ENCODE data around the gene ATXN1L.
"Not testable (repeated sequence)": the region's sequence is repeated elsewhere in the genome, so short reads cannot be mapped to it uniquely, and the experiment has no call there.

ATXN1L gene

DNA sequence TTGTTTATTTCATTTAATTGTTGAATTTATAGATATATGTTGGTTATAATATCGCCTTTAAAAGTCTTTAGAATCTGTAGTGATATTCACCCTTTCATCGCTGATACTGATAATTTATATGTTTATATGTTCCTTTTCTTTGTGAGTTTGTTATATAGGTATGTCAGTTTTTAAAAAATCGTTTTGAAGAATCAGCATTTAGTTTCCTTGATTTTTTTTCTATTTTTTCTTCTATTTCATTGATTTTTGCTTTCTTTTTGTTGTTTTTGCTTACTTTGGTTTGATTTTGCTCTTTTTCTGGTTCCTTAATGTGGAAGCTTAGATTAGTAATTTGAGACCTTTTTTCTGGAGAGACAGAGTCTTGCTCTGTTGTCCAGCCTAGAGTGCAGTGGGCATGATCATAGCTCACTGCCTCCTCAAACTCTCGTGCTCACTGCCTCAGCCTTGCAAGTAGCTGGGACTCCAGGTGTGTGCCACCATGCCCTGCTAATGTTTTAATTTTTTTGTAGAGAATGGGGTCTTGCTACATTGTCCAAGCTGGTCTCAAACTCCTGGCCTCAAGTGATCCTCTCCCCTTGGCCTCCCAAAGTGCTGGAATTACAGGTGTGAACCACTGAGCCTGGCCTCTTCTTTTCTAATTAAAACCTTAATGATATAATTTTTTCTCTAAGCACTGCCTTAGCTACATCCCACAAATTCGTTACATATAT lies 57.0 kb downstream of the ATXN1L start:
- H4K20me1 ChIP-seq (ENCODE audit: insufficient read depth) = peaks cover 25% of the 10 kb centered on the region
- peaks cover 100% of the 10 kb centered on the region for H3K79me2 ChIP-seq (ENCODE audit: insufficient read depth, low read depth)
- no peak overlapping the region for H2AFZ ChIP-seq (ENCODE audit: low read depth)
- H3K27ac ChIP-seq = no peak overlapping the region
- H3K4me1 ChIP-seq (ENCODE audit: low read depth, poor library complexity, severe bottlenecking) = peaks cover 13% of the 10 kb centered on the region
- no peak overlapping the region for H3K4me3 ChIP-seq (IDR thresholded peaks at IDR 0.05; ENCODE audit: insufficient read depth, low read depth, low read length)
- H3K4me2 ChIP-seq = no peak overlapping the region
- H3K9ac ChIP-seq = no peak overlapping the region
- TF ChIP-seq, protein P1, sequence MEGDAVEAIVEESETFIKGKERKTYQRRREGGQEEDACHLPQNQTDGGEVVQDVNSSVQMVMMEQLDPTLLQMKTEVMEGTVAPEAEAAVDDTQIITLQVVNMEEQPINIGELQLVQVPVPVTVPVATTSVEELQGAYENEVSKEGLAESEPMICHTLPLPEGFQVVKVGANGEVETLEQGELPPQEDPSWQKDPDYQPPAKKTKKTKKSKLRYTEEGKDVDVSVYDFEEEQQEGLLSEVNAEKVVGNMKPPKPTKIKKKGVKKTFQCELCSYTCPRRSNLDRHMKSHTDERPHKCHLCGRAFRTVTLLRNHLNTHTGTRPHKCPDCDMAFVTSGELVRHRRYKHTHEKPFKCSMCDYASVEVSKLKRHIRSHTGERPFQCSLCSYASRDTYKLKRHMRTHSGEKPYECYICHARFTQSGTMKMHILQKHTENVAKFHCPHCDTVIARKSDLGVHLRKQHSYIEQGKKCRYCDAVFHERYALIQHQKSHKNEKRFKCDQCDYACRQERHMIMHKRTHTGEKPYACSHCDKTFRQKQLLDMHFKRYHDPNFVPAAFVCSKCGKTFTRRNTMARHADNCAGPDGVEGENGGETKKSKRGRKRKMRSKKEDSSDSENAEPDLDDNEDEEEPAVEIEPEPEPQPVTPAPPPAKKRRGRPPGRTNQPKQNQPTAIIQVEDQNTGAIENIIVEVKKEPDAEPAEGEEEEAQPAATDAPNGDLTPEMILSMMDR (conservative IDR thresholded peaks at IDR 0.05; ENCODE audit: low read depth, low read length) = no peak
- 0 out of 2 replicates have a peak, but pooled peaks cover 3% of the 10 kb centered on the region for H3K36me3 ChIP-seq (ENCODE audit: insufficient read depth)
- H3K27me3 ChIP-seq (ENCODE audit: insufficient read depth, low read depth) = no peaks in the 10 kb centered on the region

DNA sequence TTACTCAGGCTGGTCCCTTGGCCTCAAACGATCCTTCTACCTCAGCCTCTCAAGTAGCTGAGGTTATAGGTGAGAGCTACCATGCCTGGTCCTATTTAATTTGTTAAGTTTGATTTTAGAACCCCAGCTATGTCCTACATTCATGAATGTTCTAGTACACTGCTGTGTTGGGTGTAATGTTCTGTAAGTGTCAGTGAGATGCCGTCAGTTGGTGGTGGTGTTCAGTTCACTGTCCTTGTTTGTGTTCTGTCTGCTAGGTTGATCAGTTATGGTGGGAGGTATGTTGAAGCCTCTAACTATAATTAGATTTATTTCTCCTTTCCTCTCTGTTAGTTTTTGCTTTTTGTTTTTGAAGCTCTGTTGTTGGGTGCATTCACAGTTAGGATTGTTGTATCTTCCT lies 57.8 kb downstream of the ATXN1L start:
- Histone ChIP-seq H4K20me1 (ENCODE audit: insufficient read depth) (peaks cover 26% of the 10 kb centered on the region), H2AFZ (ENCODE audit: low read depth) (no peak overlapping the region)

DNA sequence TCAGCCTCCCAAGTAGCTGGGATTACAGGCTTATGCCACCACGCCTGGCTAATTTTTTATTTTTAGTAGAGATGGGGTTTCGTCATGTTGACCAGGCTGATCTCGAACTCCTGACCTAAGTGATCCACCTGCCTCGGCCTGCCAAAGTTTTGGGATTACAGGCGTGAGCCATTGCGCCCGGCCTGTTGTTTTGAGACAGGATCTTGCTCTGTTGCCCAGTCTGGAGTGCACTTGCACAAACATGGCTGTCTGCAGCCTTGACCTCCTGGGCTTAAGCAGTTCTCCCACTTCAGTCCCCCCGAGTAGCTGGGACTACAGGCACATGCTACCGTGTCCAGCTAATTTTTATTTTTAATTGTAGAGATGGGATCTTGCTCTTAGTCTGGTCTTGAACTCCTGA lies 58.5 kb downstream of the ATXN1L start:
- Histone ChIP-seq H3K27ac (no peak overlapping the region), H3K27me3 (ENCODE audit: insufficient read depth, low read depth) (no peaks in the 10 kb centered on the region), H3K4me3 (IDR thresholded peaks at IDR 0.05; ENCODE audit: insufficient read depth, low read depth, low read length) (no peak overlapping the region), H3K36me3 (ENCODE audit: insufficient read depth) (0 out of 2 replicates have a peak, but pooled peaks cover 3% of the 10 kb centered on the region), H2AFZ (ENCODE audit: low read depth) (no peak overlapping the region), H3K79me2 (ENCODE audit: insufficient read depth, low read depth) (peaks cover 100% of the 10 kb centered on the region), H3K9ac (no peak overlapping the region), H4K20me1 (ENCODE audit: insufficient read depth) (peaks cover 32% of the 10 kb centered on the region), H3K4me1 (ENCODE audit: low read depth, poor library complexity, severe bottlenecking) (peaks cover 13% of the 10 kb centered on the region), H3K4me2 (no peak overlapping the region)
- TF ChIP-seq, protein P1 (conservative IDR thresholded peaks at IDR 0.05; ENCODE audit: low read depth, low read length) = no peak

More for the DNA sequence above, 57.8 kb downstream of the ATXN1L start:
- Histone ChIP-seq H3K79me2 (ENCODE audit: insufficient read depth, low read depth) (peaks cover 100% of the 10 kb centered on the region), H3K4me3 (IDR thresholded peaks at IDR 0.05; ENCODE audit: insufficient read depth, low read depth, low read length) (no peak overlapping the region), H3K4me1 (ENCODE audit: low read depth, poor library complexity, severe bottlenecking) (peaks cover 13% of the 10 kb centered on the region), H3K27ac (no peak overlapping the region), H3K36me3 (ENCODE audit: insufficient read depth) (0 out of 2 replicates have a peak, but pooled peaks cover 3% of the 10 kb centered on the region), H3K9ac (no peak overlapping the region), H3K4me2 (no peak overlapping the region), H3K27me3 (ENCODE audit: insufficient read depth, low read depth) (no peaks in the 10 kb centered on the region)
- TF ChIP-seq, protein P1 (conservative IDR thresholded peaks at IDR 0.05; ENCODE audit: low read depth, low read length) = no peak

DNA sequence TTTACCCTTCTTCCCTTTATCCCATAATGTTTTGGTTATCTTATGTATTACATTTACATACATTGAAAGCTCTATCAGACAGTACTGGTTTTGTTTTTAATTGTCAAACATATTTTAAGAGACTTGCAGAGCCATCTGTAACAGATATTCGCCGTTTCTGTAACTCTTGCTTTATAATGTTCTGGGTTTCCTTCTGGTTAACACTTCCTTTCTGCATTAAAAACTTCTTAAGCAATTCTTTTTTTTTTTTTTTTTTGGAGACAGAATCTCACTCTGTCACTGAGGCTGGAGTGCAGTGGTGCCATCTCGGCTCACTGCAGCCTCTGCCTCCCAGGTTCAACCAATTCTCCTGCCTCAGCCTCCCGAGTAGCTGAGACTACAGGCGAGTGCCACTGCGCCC lies 60.0 kb downstream of the ATXN1L start:
- Histone ChIP-seq H4K20me1 (ENCODE audit: insufficient read depth) (peaks cover 32% of the 10 kb centered on the region), H3K4me1 (ENCODE audit: low read depth, poor library complexity, severe bottlenecking) (peaks cover 13% of the 10 kb centered on the region), H3K79me2 (ENCODE audit: insufficient read depth, low read depth) (peaks cover 100% of the 10 kb centered on the region)
- not testable (repeated sequence) for H3K9ac ChIP-seq; H3K4me2 ChIP-seq; H3K36me3 ChIP-seq (ENCODE audit: insufficient read depth); H3K27me3 ChIP-seq (ENCODE audit: insufficient read depth, low read depth); H3K27ac ChIP-seq; H2AFZ ChIP-seq (ENCODE audit: low read depth); H3K4me3 ChIP-seq (IDR thresholded peaks at IDR 0.05; ENCODE audit: insufficient read depth, low read depth, low read length)

All from KMS-11 (cell line).